Middle frontal gyrus (tissue), 1 donor: Measurements from ENCODE around the gene HCN4.

Experiments used
- DNase-seq: peaks from one replicate; pipeline ENCODE4 v3.0.0-alpha.2; 2015; ENCODE audit warnings: low spot score; ENCODE audit errors: extremely low spot score

HCN4 gene

DNA sequence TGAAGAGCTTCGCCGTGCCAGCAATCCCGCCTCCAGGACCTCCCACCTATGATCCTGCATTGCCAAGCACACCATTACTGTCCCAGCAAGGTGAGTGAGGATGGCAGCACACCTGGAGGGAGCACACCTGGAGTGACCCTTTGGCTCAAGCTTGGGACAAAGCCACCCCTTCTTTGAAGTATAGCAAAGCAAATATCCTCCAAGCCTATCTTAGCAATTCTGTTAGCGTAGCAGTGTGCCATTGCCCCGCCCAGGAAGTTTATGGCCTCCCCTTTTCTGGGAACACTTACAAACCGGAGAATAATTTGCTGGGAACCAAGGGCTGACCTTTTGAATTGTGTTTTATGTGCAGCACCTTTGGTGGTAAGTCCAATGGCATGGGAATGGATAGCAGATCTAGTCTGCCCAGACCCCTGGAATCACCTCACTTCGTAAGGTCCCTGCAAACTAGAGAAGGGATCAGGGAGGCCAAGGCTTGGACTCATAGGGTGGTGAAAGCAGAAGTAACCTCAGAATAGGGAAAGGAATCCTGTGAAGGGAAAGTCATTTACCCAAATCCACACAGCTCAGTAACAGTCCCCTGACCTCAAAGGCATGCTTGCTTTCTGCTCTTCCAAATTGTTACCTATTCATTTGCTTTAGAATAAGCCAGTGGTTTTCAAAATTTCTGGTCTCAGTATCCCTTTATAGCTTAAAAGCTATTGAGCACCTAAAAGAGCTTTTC is 70.1 kb downstream of the HCN4 start:
- DNase-seq: no peak

DNA sequence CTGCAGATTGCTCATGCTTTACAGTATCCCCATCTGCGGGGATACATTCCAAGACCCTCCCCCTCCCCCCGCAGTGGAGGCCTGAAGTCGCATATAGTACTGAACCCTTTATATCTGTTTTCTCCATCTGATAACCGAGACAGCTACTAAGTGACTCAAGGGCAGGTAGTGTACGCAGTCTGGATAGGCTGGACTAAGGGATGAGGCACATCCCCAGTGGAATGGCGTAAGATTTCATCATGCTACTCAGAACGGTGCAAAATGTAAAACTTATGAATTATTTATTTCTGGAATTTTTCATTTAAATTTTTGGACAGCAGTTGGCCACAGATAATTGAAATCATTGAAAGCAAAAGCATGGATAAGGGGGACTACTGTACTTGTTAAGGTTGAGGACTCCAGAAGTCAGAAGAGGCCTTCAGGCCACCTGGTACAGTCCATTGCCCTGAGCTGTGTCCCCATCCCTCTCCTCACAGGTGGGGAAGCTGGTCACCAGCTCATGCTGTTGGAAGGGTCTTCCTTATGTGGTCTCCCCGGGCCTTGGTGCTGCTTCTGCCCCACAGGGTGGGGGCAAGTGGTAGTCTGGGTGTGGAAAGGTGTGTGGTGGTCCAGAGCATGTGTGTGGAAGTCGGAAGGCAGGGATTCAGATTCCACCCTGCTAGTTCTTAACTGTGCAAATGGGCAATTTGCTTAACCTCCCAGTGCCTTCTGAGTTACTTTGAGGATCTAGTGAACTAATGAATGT is 72.0 kb downstream of the HCN4 start:
- DNase-seq: no peak

DNA sequence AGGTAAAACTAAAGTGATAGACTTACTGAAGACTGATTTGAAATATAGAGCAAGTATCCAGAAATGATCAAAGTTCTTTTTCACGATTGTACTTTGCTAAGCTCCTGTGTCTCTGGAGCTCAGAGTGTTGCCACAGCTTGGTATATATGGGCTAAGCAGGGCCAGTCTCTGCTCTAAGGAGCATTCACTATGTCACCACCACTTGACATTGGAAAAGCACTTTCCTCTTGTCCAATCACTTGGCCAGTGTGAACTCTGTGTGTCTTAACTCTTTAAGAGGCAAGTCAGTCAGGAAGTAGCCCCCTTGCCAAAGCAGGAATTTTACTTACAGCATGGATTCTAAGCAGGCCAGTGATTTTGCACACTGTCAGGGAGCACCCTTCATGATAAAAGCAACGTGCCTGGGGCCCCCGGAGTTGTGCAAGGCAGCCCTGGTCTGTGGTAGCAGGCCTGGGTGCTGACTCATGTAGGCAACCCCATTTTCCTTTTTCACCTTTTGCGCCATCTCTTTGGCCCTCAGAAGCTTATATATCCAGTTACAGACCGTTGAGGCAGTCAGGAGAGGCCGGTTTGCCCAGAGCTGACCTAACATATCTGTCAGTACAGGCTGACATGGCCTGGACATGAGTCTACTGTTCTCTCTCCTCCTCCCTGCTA is 73.0 kb downstream of the HCN4 start:
- DNase-seq: no peak

DNA sequence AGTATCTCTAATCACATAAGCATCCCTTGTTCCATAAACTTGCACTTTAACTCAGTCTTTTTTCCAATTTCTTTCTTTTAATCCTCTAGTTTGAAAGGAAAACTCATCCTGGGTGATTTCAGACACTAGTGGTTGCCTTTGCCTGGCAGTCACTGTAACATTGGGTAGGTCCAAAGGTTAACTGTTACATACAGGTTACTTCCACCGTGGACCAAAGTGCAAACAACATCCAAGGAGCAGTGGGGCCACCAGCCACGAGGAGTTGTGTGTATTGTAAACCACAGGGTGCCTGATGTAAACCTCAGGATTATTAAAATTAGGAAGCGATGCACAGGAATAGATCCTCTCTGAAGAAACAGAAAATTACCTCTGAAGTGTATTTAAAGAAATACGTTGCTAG is 75.0 kb downstream of the HCN4 start:
- DNase-seq: no peak

DNA sequence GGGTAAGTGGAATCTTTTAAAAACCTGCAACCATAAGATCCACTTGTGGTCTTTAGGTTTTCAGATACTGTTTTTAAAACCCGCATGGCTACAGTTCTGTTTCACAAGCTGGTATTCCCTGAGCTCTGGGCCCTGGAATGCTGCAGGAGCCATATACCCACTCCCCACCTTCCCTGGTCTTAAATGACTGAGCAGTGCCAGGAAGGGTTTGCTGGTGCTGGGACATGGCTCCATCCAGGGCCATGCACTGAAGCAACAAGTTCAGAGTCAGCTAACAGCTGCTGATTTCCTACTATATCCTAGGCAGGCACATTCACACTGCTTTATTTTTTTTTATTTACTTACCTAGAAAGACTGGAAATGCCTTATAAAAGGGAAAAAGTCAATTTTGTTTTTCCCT is 77.3 kb downstream of the HCN4 start:
- DNase-seq: no peak

DNA sequence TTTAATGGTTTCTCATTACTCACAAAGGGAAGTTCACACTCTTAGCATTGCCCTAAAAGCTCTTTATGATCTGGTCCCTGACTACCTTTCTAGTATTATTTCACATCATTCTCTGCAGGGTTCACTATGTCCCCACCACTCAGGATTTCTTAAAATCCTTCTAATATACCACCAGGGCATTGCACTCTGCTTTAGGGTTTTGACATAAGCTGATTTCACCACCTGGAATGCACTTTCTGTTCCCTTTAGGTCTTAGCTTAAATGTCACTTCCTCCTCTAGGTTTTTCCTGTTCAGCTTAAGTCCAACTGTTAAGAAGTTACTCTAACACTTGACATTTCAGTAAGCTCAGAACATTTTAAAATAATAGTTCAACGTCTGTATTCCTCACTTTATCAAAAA is 81.7 kb downstream of the HCN4 start:
- DNase-seq: no peak

DNA sequence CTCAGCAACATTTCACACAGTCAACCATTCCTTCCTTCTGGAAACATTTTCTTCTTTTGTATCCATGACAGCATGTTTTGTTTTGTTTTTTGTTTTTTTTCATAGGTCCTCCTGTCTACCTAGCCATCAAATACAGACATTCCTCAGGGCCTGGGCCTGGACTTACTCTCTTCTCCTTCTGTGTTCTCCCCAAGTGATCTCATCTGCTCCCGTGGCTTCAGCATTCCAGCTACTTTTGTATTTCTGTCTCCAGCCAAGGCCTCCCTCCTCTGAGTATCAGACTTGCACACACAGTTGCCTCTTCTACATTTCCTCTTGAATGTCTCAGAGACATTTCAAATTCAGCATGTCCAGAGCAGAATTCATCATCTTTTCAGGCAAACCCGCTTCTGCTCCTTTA is 82.4 kb downstream of the HCN4 start:
- no peak for DNase-seq

DNA sequence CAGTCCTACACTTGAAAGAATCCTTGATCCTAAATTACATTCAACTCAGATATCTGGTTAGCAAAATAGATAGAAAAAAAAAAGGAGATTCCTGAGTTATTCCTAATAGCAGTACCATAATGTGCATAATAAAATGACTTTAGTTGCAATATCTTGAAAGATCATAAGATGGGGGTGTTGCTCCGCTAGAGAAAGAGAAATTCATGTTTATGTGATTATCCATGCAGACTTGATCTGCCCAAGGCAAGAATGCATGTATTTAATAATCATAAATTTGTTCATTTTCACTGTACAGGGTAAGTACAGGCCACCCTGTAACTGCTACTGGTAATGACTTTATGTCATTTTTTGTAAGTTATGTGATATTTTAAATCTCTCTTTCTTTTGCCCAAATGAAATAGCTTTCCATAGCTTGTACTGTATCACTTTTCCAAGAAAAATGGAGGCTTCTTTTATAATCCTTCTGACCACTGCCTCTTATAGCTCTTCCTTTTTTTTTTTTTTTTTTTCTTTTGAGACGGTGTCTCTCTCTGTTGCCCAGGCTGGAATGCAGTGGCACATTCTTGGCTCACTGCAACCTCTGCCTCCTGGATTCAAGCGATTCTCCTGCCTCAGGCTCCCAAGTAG is 84.6 kb downstream of the HCN4 start:
- DNase-seq: no peak

DNA sequence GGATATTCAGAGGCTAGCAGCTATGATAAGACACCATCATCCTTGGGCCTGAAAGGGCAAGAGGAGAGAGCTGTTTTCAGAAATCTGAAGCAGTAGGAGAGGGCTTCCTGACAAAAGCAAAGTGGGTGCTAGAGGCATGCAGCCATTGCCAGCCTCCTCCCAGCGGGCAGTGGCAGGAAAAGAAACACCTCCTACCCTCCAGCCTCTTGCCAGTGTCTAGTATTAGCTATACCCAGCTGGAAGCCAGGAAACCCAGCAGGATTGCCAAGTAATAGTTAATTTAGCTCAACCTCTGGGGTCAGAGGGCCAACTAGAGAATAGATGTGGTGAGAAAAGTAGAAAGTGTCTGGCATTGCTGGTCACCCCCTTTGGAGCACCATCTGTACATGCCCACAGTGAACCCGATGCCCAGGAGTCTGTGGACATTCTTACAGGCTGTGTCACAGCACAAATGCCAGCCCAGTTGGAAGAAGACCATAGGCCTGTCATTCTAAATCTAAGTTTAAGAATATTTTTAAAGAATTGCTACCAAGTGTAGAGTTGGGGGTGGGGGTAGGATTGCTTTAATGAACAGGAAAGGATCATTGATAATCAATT is 85.3 kb downstream of the HCN4 start:
- no peak for DNase-seq

DNA sequence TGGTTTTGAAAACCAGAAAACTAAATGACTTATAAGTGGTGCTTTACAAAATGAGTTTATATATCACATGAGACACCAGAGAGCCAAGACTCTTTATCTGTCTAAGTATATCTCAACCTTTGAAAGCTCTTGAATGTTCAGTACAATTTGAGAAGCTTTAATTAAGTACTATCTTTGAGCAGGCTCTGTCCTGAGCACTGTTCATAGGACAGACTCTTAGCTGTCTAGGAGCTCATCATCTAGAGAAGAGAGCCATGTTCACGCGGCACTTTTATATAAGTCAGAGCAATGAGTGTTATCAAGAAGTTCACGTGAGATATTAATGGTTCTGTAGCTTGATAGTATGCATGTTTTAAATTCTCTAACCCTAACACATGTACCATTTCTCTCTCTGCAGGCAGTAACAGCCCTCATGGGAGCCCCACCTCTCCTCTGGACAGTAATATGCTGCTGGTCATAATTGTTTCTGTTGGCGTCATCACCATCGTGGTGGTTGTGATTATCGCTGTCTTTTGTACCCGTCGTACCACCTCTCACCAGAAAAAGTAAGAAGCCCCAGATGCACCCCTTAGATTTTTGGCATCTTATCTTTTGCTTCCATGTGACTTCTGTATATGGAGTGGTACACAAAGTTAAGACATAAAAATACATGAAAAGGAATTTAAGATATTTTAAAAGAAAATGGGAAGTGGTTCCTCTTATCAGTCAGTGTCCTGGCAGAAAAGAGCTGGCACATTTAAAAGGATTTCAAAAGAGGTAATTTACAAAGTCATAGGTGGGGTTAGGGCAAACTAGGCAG is 86.0 kb downstream of the HCN4 start:
- DNase-seq: no peak

DNA sequence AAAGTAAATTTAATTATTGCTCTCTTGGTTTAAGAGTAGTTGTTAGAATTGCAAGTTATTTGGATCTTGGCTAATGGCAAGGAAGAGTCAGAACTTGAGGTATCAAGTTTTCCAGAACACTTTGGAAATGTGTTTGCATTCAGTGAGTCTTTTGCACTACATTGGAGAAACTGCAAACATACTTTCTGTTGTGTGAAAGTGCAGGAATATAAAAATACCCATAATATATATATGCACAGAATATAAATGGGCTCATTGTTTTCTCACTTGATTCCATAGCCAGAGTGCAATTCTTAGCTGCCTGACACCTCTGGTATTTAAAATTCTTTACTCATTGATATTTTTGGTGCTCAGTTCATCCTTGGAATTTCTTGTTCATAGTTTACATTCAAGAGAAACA is 92.9 kb downstream of the HCN4 start:
- DNase-seq: no peak

DNA sequence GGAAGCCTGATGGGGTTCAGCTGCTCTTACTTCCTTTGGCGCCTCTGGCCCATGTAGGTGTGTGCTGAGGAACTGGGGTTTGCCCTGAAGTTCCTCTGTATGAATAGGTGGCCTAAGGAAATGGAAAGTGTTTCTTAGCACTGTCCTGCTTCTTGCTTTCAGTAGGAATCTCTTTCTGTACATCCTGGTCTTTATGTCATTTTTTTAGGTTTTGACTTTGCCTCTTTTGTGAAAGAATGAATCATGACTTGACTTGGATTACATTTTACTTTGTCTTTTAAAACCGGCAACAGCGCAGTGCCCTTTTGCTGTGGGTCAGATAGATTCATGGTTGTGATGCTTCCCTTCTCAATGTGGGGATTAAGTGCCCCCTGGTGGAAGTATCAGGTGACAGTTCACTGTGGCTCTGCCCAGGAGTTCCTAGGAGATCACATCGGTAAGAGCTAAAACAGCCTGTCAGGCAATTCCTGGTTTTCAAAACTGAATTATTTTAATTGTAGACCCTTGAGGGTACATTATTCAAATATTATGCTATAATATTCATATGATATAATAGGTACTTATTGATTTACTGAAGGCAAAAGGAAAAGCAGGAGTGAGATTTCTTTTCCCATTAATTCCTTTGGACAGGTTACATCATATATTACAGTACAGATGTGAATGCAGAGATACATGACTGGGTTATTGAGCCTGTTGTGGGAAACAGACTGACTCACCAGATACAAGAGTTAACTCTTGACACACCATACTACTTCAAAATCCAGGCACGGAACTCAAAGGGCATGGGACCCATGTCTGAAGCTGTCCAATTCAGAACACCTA is 95.4 kb downstream of the HCN4 start:
- DNase-seq: peak; percentile 40

DNA sequence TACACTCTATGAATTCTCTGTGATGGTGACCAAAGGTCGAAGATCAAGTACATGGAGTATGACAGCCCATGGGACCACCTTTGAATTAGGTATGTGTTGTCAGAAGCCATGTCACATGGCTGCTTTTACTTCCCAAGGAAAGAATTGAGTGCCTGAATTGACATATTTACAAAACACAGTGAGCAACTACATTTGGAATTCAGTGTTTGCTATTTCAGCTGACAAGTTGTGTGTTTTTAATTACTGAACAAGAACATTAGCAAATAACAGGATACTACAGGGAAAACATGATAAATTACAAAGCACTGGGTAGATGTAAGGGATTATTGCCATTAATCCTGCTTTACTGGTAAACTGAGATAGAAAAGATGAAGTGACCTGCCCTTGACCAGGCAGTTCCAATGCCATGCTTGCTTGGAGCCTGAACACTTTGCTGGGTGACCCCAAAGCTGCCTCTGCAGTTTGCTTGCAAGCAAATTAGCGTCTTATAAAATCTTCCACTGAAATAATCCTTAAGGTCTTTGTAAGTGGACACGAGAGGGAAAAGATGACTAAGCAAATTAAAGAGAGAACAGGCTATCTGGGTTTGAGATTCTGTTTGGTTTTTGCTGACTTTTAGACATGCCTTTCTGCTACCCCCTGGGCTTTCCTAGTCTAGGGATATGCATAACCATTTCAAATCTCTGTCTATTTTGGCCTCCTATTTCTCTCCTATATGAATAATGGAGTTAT is 98.2 kb downstream of the HCN4 start:
- no peak for DNase-seq
